K562 (cell line): Measurements from ENCODE around the gene ATG10. TPM values are rescaled to one million over a fixed set of nuclear protein-coding genes. Genes with fewer than 3 reads are reported as not detected.
A peak's percentile ranks its signal among the peaks of the same experiment; 100 is the strongest.

ENCODE experiments used
- CHD1 ChIP-seq: fragments of 200-600 bp; sonication (generic); IDR thresholded peaks from one replicate; pipeline ENCODE4 v1.6.1; 2012; ENCODE audit warnings: mild to moderate bottlenecking, moderate library complexity, low read length, inconsistent platforms
- CREM ChIP-seq: IDR thresholded peaks from 2 replicates; pipeline ENCODE4 v1.6.1; 2014; ENCODE audit warnings: antibody characterized with exemption, low read depth
- GABPB2 ChIP-seq: fragments of 250-450 bp; sonication (Bioruptor Pico); conservative IDR thresholded peaks from 2 replicates; pipeline ENCODE4 v1.5.1; 2021; ENCODE audit warnings: mild to moderate bottlenecking
- GATAD2B ChIP-seq: fragments of 450-650 bp; IDR thresholded peaks from 2 replicates; pipeline ENCODE4 v1.6.1; 2017; ENCODE audit warnings: mild to moderate bottlenecking, borderline replicate concordance
- HCFC1 ChIP-seq: IDR thresholded peaks from 2 replicates; pipeline ENCODE4 v1.6.1; 2012; ENCODE audit warnings: low read depth, low read length, improper control_type of control experiment
- HDAC2 ChIP-seq: fragments of 450-650 bp; IDR thresholded peaks from 2 replicates; pipeline ENCODE4 v1.6.1; 2016; ENCODE audit warnings: mild to moderate bottlenecking
- HMBOX1 ChIP-seq: sonication (generic); IDR thresholded peaks from 2 replicates; pipeline ENCODE4 v1.6.1; 2016
- KAT7 ChIP-seq: sonication (generic); formaldehyde crosslinking; IDR thresholded peaks from 2 replicates; pipeline ENCODE4 v1.8.0; 2022; ENCODE audit warnings: missing genetic modification reagents, mild to moderate bottlenecking, borderline replicate concordance
- KLF16 ChIP-seq: IDR thresholded peaks from 2 replicates; pipeline ENCODE4 v1.6.1; 2016; ENCODE audit warnings: antibody characterized with exemption
- MAFF ChIP-seq: IDR thresholded peaks from 2 replicates; pipeline ENCODE4 v1.6.1; 2012; ENCODE audit warnings: low read length, improper control_type of control experiment
- MBD2 ChIP-seq: sonication (generic); IDR thresholded peaks from 2 replicates; pipeline ENCODE4 v1.6.1; 2016; ENCODE audit warnings: low read depth, borderline replicate concordance
- MLLT1 ChIP-seq, 2 experiments: fragments of 450-650 bp; IDR thresholded peaks; 2 replicates each; pipeline ENCODE4 v1.6.1; 2016
- PHF8 ChIP-seq: fragments of 200-600 bp; sonication (generic); IDR thresholded peaks from 2 replicates; pipeline ENCODE4 v1.6.1; 2012; ENCODE audit warnings: mixed run types, mild to moderate bottlenecking, inconsistent platforms, low read length, moderate library complexity, borderline replicate concordance
- RAD21 ChIP-seq, 2 experiments: fragments of 250-450 bp in 1 of 2; fragments of 450-650 bp in 1 of 2; sonication (Bioruptor Pico) in 1 of 2; formaldehyde crosslinking in 1 of 2; IDR thresholded peaks in 1 of 2; conservative IDR thresholded peaks in 1 of 2; 2 replicates each; pipeline versions ENCODE4 v1.4.0 to v1.8.0; 2020 to 2022; ENCODE audit warnings: mild to moderate bottlenecking in 2 of 2, moderate library complexity in 1 of 2
- RBM15 ChIP-seq: fragments of 200-400 bp; formaldehyde crosslinking; IDR thresholded peaks from 2 replicates; pipeline ENCODE4 v1.6.1; 2018; ENCODE audit warnings: mild to moderate bottlenecking, low read length, moderate library complexity; ENCODE audit not compliant: insufficient read depth
- SMARCC2 ChIP-seq: fragments of 450-650 bp; IDR thresholded peaks from 2 replicates; pipeline ENCODE4 v1.6.1; 2017; ENCODE audit warnings: antibody characterized with exemption, moderate library complexity, mild to moderate bottlenecking, low read depth
- SRSF7 ChIP-seq: fragments of 200-400 bp; formaldehyde crosslinking; optimal IDR thresholded peaks from 2 replicates; pipeline ENCODE3; 2017; ENCODE audit warnings: mild to moderate bottlenecking, low read depth, low read length
- STAT5A ChIP-seq: IDR thresholded peaks from 2 replicates; pipeline ENCODE4 v1.6.1; 2012; ENCODE audit warnings: low read length, inconsistent platforms, borderline replicate concordance
- THAP12 ChIP-seq: fragments of 250-450 bp; sonication (Bioruptor Pico); IDR thresholded peaks from 2 replicates; pipeline ENCODE4 v1.9.0; 2021; ENCODE audit warnings: mild to moderate bottlenecking, inconsistent platforms
- YY1 ChIP-seq, 3 experiments: IDR thresholded peaks; 2 replicates each; pipeline ENCODE4 v1.6.1; 2011; ENCODE audit warnings: low read length in 2 of 3, mild to moderate bottlenecking in 2 of 3, moderate library complexity in 2 of 3, borderline replicate concordance in 1 of 3, control low read depth in 1 of 3, low read depth in 1 of 3; ENCODE audit not compliant: insufficient read depth in 3 of 3, insufficient replicate concordance in 2 of 3, control insufficient read depth in 1 of 3, insufficient read length in 1 of 3; ENCODE audit errors: extremely low read depth in 1 of 3
- ZBTB1 ChIP-seq: sonication (generic); formaldehyde crosslinking; IDR thresholded peaks from 2 replicates; pipeline ENCODE4 v1.8.1; 2023; ENCODE audit warnings: missing genetic modification reagents, low read depth, mild to moderate bottlenecking, borderline replicate concordance
- ZNF165 ChIP-seq: fragments of 250-450 bp; sonication (Bioruptor Pico); IDR thresholded peaks from 2 replicates; pipeline ENCODE4 v1.4.0; 2020; ENCODE audit warnings: borderline replicate concordance
- ZNF644 ChIP-seq: fragments of 200-800 bp; sonication (Bioruptor generic); IDR thresholded peaks from 2 replicates; pipeline ENCODE4 v1.6.1; 2016; ENCODE audit warnings: low read depth, missing genetic modification characterization, missing compliant biosample characterization
- ZNF695 ChIP-seq: fragments of 450-650 bp; formaldehyde crosslinking; IDR thresholded peaks from 2 replicates; pipeline ENCODE4 v1.4.0; 2020; ENCODE audit warnings: mild to moderate bottlenecking, moderate library complexity
- ZNF766 ChIP-seq: fragments of 200-800 bp; sonication (Bioruptor generic); conservative IDR thresholded peaks from 2 replicates; pipeline ENCODE4 v1.6.1; 2016; ENCODE audit warnings: missing genetic modification characterization, missing compliant biosample characterization
- ZNF778 ChIP-seq: fragments of 450-650 bp; formaldehyde crosslinking; IDR thresholded peaks from 2 replicates; pipeline ENCODE4 v1.4.0; 2020; ENCODE audit warnings: mild to moderate bottlenecking, moderate library complexity
- polyA plus RNA-seq, 8 experiments: library from polyadenylated mRNA; depleted of rRNA in 4 of 8; stranded (reverse) in 5 of 8; unstranded in 3 of 8; fragments of >200 nt; fragmentation: Nextera tagmentation in 2 of 8; fragmentation: Illumina TruSeq in 1 of 8; extraction: Ambion mirVana in 2 of 8; extraction: Trizol in 1 of 8; gene quantifications; 2 replicates each; pipeline versions ENCODE4 v1.2.1 to v1.2.3, GENCODE V29; 2011 to 2014; ENCODE audit warnings: inconsistent platforms in 1 of 8, missing spikeins in 1 of 8
- total RNA-seq, 7 experiments: library from RNA; depleted of rRNA in 6 of 7; stranded (reverse); fragments of >200 nt in 6 of 7; fragmentation: Illumina TruSeq in 2 of 7; extraction: Trizol in 2 of 7; gene quantifications; 2 replicates each; pipeline versions ENCODE4 v1.2.1 to v1.2.3, GENCODE V29; 2011 to 2021; ENCODE audit warnings: low replicate concordance in 1 of 7

ATG10 gene
- total and polyA plus RNA-seq, 9 of the 15 experiments (the other 6 are each of a cell fraction or from before 2014, with no cell fraction given): 7.0 to 18.8 (median 14.6) TPM

- TF ChIP-seq RAD21 (CRISPR knock-in tag; conservative IDR thresholded peaks at IDR 0.05 in 1 of 2, IDR thresholded peaks at IDR 0.05 in 1 of 2): peak in 1 of 2 experiments; percentile 17; a peak in 1 of 4 replicates
- TF ChIP-seq GABPB2 (CRISPR knock-in tag): no peak
- TF ChIP-seq MLLT1 (IDR thresholded peaks at IDR 0.05): peak in 1 of 2 experiments; percentile 84; a peak in 2 of 4 replicates
- no peak for TF ChIP-seq SRSF7
- no peak for TF ChIP-seq KAT7
- TF ChIP-seq HCFC1: no peak
- peak; percentile 18; the same call in 1 of the 2 replicates for TF ChIP-seq CREM
- TF ChIP-seq MBD2: no peak
- TF ChIP-seq STAT5A: 0 out of 2 replicates have a peak, but pooled peaks have one; percentile 30
- TF ChIP-seq YY1 (IDR thresholded peaks at IDR 0.05; ENCODE audit: borderline replicate concordance in 1 of 3, control insufficient read depth in 1 of 3, extremely low read depth in 1 of 3, insufficient read depth in 3 of 3, insufficient read length in 1 of 3, insufficient replicate concordance in 2 of 3, low read depth in 1 of 3, low read length in 2 of 3): peak in 2 of 3 experiments; percentile 40 to 88
- no peak for TF ChIP-seq PHF8
- no peak for TF ChIP-seq ZNF644 (tag)
- no peak for TF ChIP-seq KLF16
- peak; percentile 83; the same call in 1 of the 2 replicates for TF ChIP-seq ZNF766 (CRISPR knock-in tag)
- TF ChIP-seq SMARCC2: no peak
- no peak for TF ChIP-seq GATAD2B
- TF ChIP-seq HMBOX1: peak; percentile 89
- TF ChIP-seq ZNF165 (CRISPR knock-in tag): no peak
- TF ChIP-seq ZNF778 (CRISPR knock-in tag): no peak
- TF ChIP-seq ZBTB1: no peak
- TF ChIP-seq RBM15: no peak
- no peak for TF ChIP-seq MAFF
- TF ChIP-seq THAP12 (CRISPR knock-in tag): no peak
- no peak for TF ChIP-seq ZNF695 (CRISPR knock-in tag)
- TF ChIP-seq HDAC2: 0 out of 2 replicates have a peak, but pooled peaks have one; percentile 28
- no peak for TF ChIP-seq CHD1
Observed at GRCh38 chr5:82111191-82111590, 139.4 kb downstream of the ATG10 start (continued).
